Right lobe of liver (tissue), 4 donors: ENCODE measurements around the gene GNAL.

Experiments
- CTCF ChIP-seq, 4 donors: fragments of 200-600 bp in 3 of 4; fragments of 450-650 bp in 1 of 4; IDR thresholded peaks; one replicate each; pipeline versions ENCODE4 v1.5.1 to v1.8.0; 2016 to 2022; ENCODE audit warnings: antibody characterized with exemption in 4 of 4, mild to moderate bottlenecking in 2 of 4
- POLR2A ChIP-seq: fragments of 450-650 bp; IDR thresholded peaks from one replicate; pipeline ENCODE4 v1.6.1; 2017; ENCODE audit warnings: antibody characterized with exemption, mild to moderate bottlenecking
- donor health status: DM: no; HTN: no; CAD: no.
- donor health status: DM: no; HTN: no; CAD: no.
- donor health status: DM: no; HTN: yes; CAD: no.

GRCh38 chr18:11653521-11653920 is 35.5 kb upstream of the GNAL start:
- TF ChIP-seq POLR2A (no peak), CTCF (IDR thresholded peaks at IDR 0.05) (no peak)
